B cell (primary cell): ENCODE results near the gene AGTPBP1.

Source experiments
- CTCF ChIP-seq: fragments of 200-600 bp; IDR thresholded peaks from one replicate; pipeline ENCODE4 v1.8.0; 2022; ENCODE audit warnings: antibody characterized with exemption, mild to moderate bottlenecking
- EZH2 ChIP-seq: IDR thresholded peaks from 2 replicates; pipeline ENCODE4 v1.6.1; 2012; ENCODE audit warnings: borderline replicate concordance, low read depth, mild to moderate bottlenecking, moderate library complexity, low read length; ENCODE audit not compliant: insufficient read depth, poor library complexity, severe bottlenecking

DNA sequence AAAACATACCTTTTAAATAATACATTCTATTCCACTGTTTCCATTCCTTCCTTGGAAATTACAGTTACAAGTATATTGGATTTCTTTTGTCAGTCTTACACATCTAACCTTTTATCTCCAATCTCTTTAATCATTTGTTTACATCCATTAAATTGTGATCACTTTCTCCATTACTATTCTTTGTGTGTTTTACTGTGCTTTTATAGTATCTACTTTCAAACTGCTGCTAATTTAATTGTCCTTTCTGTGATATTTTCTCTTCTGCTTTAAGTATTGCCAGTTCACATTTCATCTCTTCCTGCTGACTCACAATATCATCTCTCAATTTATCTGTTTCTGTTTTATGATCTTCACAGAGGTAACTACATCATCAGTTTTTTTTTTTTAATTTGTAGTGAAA lies 39.6 kb downstream of the AGTPBP1 start:
- TF ChIP-seq EZH2 (no peak), CTCF (no peak)
